Thoracic aorta (tissue), 2 donors: Measurements from ENCODE around the gene SLC6A16. TPM values are rescaled to one million over a fixed set of nuclear protein-coding genes. Genes with fewer than 3 reads are reported as not detected.
"Not testable (repeated sequence)": the region's sequence is repeated elsewhere in the genome, so short reads cannot be mapped to it uniquely, and the experiment has no call there.

ENCODE experiments used
- ATAC-seq: fragments of 150-250 bp; one replicate; pipeline ENCODE4 v1.8.0; 2017; ENCODE audit warnings: low read depth; ENCODE audit not compliant: insufficient number of reproducible peaks, low FRiP score
- DNase-seq: peaks from one replicate; pipeline ENCODE4 v3.0.0-alpha.2; 2020; ENCODE audit warnings: low spot score
- H3K27ac ChIP-seq, 2 donors: fragments of 200-600 bp; sonication (generic); 1 replicate in 1 of 2; 2 replicates in 1 of 2; pipeline ENCODE4 v1.5.1; 2016; ENCODE audit warnings: mild to moderate bottlenecking in 2 of 2, moderate library complexity in 2 of 2
- H3K27me3 ChIP-seq: fragments of 200-600 bp; sonication (generic); replicated peaks from 2 replicates; pipeline ENCODE4 v1.6.0; 2016; ENCODE audit warnings: mild to moderate bottlenecking; ENCODE audit not compliant: insufficient read depth
- H3K36me3 ChIP-seq: fragments of 200-600 bp; sonication (generic); one replicate; pipeline ENCODE4 v1.5.1; 2016
- H3K4me1 ChIP-seq, 2 donors: fragments of 200-600 bp; sonication (generic); 1 replicate in 1 of 2; 2 replicates in 1 of 2; pipeline versions ENCODE4 v1.5.1 to v1.6.0; 2016; ENCODE audit warnings: low read depth in 2 of 2, mild to moderate bottlenecking in 1 of 2; ENCODE audit not compliant: control insufficient read depth in 1 of 2
- H3K4me3 ChIP-seq: fragments of 200-600 bp; sonication (generic); 2 replicates; pipeline ENCODE4 v1.5.1; 2016; ENCODE audit warnings: mild to moderate bottlenecking
- H3K9me3 ChIP-seq: fragments of 200-600 bp; sonication (generic); 2 replicates; pipeline ENCODE4 v1.5.1; 2016
- total RNA-seq, 2 donors: library from RNA; depleted of rRNA; stranded (reverse); fragments of >200 nt; gene quantifications; one replicate each; pipeline versions ENCODE4 v1.1.0 to v1.2.3, GENCODE V29; 2016
- TF ChIP-seq, protein P1 (sequence below): fragments of 200-600 bp; sonication (generic); IDR thresholded peaks from one replicate; pipeline ENCODE4 v1.5.1; 2019; ENCODE audit warnings: antibody characterized with exemption

SLC6A16 gene
- total RNA-seq, 2 donors from 2014 or later: 2.4 to 2.8 TPM

DNA sequence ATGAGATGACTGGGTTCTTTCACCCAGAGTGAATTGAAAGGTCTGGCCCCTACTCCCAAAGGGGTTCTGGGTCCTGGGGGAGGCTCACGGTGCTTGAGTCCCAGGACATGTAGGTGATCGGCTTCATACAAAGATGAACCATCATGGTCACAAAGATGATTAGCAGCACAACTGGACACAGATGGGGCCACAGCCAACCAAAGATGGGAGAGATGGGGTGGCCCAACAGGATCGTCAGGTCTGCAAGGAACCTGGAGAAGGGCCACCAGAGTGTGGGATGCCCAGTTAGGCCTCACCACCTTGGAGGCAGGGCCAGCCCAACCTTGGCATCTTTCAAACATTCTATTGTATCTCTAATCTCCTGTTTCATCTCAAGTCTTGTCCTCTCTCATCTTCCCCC lies 34.5 kb downstream of the SLC6A16 start:
- H3K27ac ChIP-seq: no peak overlapping the region
- no peak for ATAC-seq
- peaks cover 0 to 5% of the 10 kb centered on the region in 2 donors for H3K4me1 ChIP-seq
- no peak for DNase-seq
- no peaks in the 10 kb centered on the region for H3K36me3 ChIP-seq
- TF ChIP-seq, protein P1, sequence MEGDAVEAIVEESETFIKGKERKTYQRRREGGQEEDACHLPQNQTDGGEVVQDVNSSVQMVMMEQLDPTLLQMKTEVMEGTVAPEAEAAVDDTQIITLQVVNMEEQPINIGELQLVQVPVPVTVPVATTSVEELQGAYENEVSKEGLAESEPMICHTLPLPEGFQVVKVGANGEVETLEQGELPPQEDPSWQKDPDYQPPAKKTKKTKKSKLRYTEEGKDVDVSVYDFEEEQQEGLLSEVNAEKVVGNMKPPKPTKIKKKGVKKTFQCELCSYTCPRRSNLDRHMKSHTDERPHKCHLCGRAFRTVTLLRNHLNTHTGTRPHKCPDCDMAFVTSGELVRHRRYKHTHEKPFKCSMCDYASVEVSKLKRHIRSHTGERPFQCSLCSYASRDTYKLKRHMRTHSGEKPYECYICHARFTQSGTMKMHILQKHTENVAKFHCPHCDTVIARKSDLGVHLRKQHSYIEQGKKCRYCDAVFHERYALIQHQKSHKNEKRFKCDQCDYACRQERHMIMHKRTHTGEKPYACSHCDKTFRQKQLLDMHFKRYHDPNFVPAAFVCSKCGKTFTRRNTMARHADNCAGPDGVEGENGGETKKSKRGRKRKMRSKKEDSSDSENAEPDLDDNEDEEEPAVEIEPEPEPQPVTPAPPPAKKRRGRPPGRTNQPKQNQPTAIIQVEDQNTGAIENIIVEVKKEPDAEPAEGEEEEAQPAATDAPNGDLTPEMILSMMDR: no peak
- H3K9me3 ChIP-seq: no peaks in the 10 kb centered on the region
- H3K4me3 ChIP-seq: no peak overlapping the region
- no peaks in the 10 kb centered on the region for H3K27me3 ChIP-seq

GRCh38 chr19:49289286-49289685 lies 35.7 kb downstream of the SLC6A16 start:
- H3K27ac ChIP-seq, H3K4me3 ChIP-seq, DNase-seq, H3K36me3 ChIP-seq, ATAC-seq, H3K9me3 ChIP-seq, H3K27me3 ChIP-seq, H3K4me1 ChIP-seq: not testable (repeated sequence)

DNA sequence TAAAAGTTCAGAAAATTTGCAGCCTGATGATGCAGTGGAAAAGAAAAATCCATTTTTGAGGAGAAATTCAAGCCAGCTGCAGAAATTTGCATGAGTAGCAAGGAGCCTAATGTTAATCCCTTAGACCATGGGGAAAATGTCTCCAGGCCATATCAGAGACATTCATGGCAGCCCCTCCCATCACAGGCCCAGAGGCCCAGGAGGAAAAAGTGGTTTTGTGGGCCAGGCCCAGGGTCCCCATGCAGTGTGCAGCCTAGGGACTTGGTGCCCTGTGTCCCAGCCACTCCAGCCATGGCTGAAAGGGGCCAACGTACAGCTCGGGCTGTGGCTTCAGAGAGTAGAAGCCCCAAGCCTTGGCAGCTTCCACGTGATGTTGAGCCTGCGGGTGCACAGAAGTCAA lies 36.8 kb downstream of the SLC6A16 start:
- not testable (repeated sequence) for H3K4me3 ChIP-seq, H3K4me1 ChIP-seq, H3K9me3 ChIP-seq, DNase-seq, ATAC-seq, H3K27ac ChIP-seq, H3K36me3 ChIP-seq, H3K27me3 ChIP-seq

DNA sequence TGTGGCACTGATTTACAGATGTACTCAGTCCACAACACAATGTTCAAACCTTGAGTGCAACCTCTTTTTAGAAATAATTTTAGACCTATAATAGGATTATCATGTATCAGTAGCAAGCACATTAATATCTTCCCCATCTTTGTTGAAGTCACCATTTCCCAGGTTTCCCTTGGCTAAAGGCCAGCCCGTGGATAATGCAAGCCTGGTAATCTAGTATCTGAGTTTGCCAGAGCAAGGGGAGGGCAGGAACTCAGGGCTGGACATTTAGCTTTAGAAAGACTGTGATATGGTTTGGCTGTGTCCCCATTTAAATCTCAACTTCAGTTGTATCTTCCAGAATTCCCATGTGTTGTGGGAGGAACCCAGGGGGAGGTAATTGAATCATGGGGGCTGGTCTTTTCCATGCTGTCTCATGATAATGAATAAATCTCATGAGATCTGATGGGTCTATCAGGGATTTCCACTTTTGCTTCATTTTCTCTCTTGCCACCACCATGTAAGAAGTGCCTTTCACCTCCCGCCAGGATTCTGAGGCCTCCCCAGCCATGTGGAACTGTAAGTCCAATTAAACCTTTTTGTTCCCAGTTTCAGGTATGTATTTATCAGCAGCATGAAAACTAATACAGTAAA lies 37.7 kb downstream of the SLC6A16 start:
- DNase-seq: no peak
- ATAC-seq: no peak
- H3K27ac ChIP-seq: no peak overlapping the region
- H3K4me3 ChIP-seq: no peak overlapping the region
- H3K9me3 ChIP-seq: no peaks in the 10 kb centered on the region
- no peaks in the 10 kb centered on the region for H3K4me1 ChIP-seq
- H3K36me3 ChIP-seq: no peaks in the 10 kb centered on the region
- TF ChIP-seq, protein P1: no peak
- no peaks in the 10 kb centered on the region for H3K27me3 ChIP-seq

GRCh38 chr19:49282184-49282583 lies 42.8 kb downstream of the SLC6A16 start:
- no peaks in the 10 kb centered on the region for H3K27me3 ChIP-seq
- no peaks in the 10 kb centered on the region for H3K4me1 ChIP-seq
- no peak overlapping the region for H3K27ac ChIP-seq
- ATAC-seq (no peak), DNase-seq (no peak)
- no peak overlapping the region for H3K4me3 ChIP-seq
- no peaks in the 10 kb centered on the region for H3K9me3 ChIP-seq
- H3K36me3 ChIP-seq: no peaks in the 10 kb centered on the region
- TF ChIP-seq, protein P1: no peak

GRCh38 chr19:49272204-49272603 lies 52.8 kb downstream of the SLC6A16 start:
- no peaks in the 10 kb centered on the region for H3K4me1 ChIP-seq
- H3K4me3 ChIP-seq: no peak overlapping the region
- DNase-seq (no peak), ATAC-seq (no peak)
- TF ChIP-seq, protein P1: no peak
- no peaks in the 10 kb centered on the region for H3K36me3 ChIP-seq
- H3K27me3 ChIP-seq: no peaks in the 10 kb centered on the region
- peaks cover 3% of the 10 kb centered on the region for H3K9me3 ChIP-seq
- no peak overlapping the region for H3K27ac ChIP-seq
